Activated CD8-positive, alpha-beta memory T cell treated with anti-CD3 and anti-CD28 coated beads for 36 hours (primary cell): ENCODE results near the gene ZNF335. TPM values are rescaled to one million over a fixed set of nuclear protein-coding genes. Genes with fewer than 3 reads are reported as not detected.
"Not testable (repeated sequence)": the region's sequence is repeated elsewhere in the genome, so short reads cannot be mapped to it uniquely, and the experiment has no call there.

Experiments used
- CTCF ChIA-PET: fragments of 350-600 bp; sonication (Branson Sonifier 250); formaldehyde crosslinking; loops from one replicate; lab custom pipeline; 2021; ENCODE audit warnings: antibody characterized with exemption; lab: Charles Lee
- POLR2A ChIA-PET: fragments of 350-600 bp; sonication (Branson Sonifier 250); formaldehyde crosslinking; loops from one replicate; lab custom pipeline; 2021; ENCODE audit warnings: antibody characterized with exemption; lab: Charles Lee
- total RNA-seq, 2 experiments: library from RNA; stranded (reverse); gene quantifications; one replicate each; pipeline ENCODE4 v1.2.3, GENCODE V29; 2021

The ZNF335 gene
- total RNA-seq, 2 experiments from 2014 or later, result 30.3 to 30.4 TPM

- POLR2A ChIA-PET, result no interaction called here
- CTCF ChIA-PET, result interaction anchor here (1.3 to 2.8 kb wide), 2 partner anchors 16 to 20 kb away, joined by 4 to 9 read pairs; no protein-coding TSS in a partner anchor
These were observed 35.0 kb upstream of the ZNF335 start for GRCh38 chr20:46006964-46007363.

GRCh38 chr20:46006022-46006705, 34.2 kb upstream of the ZNF335 start:
- ChIA-PET POLR2A (no interaction called here), CTCF (interaction anchor here (1.3 to 3.7 kb wide), 3 partner anchors 8 to 20 kb away, joined by 4 to 24 read pairs (median 9); no protein-coding TSS in a partner anchor)

GRCh38 chr20:46004889-46005473, 33.0 kb upstream of the ZNF335 start:
- CTCF ChIA-PET, result interaction anchor here (1.6 to 3.7 kb wide), 3 partner anchors 9 to 19 kb away, joined by 6 to 24 read pairs (median 9); no protein-coding TSS in a partner anchor

GRCh38 chr20:46004187-46004586, 32.2 kb upstream of the ZNF335 start:
- POLR2A ChIA-PET, result no interaction called here
- CTCF ChIA-PET, result interaction anchor here (0.8 to 3.7 kb wide), 4 partner anchors 10 to 19 kb away, joined by 3 to 24 read pairs (median 8); no protein-coding TSS in a partner anchor

More at GRCh38 chr20:46004889-46005473, 33.0 kb upstream of the ZNF335 start:
- POLR2A ChIA-PET, result interaction anchor here (0.5 kb wide), 1 partner anchor 70 kb away, joined by 3 read pairs; no protein-coding TSS in a partner anchor

- CTCF ChIA-PET, result interaction anchor here (1.1 to 4.7 kb wide), 3 partner anchors 12 to 32 kb away, joined by 3 to 31 read pairs (median 8); no protein-coding TSS in a partner anchor
- POLR2A ChIA-PET, result no interaction called here
These were observed 30.0 kb upstream of the ZNF335 start for GRCh38 chr20:46002008-46002407.

- POLR2A ChIA-PET, result no interaction called here
- CTCF ChIA-PET, result interaction anchor here (0.8 to 4.7 kb wide), 4 partner anchors 13 to 31 kb away, joined by 3 to 31 read pairs (median 6); no protein-coding TSS in a partner anchor
These were observed 29.5 kb upstream of the ZNF335 start for GRCh38 chr20:46001498-46001897.

- ChIA-PET CTCF (interaction anchor here (0.8 to 4.7 kb wide), 4 partner anchors 13 to 30 kb away, joined by 3 to 31 read pairs (median 6); no protein-coding TSS in a partner anchor), POLR2A (no interaction called here)
These were observed 28.4 kb upstream of the ZNF335 start for GRCh38 chr20:46000262-46000996.

GRCh38 chr20:45999557-46000261, 27.7 kb upstream of the ZNF335 start:
- ChIA-PET CTCF (interaction anchor here (1.1 to 4.7 kb wide), 3 partner anchors 13 to 30 kb away, joined by 5 to 31 read pairs (median 8); no protein-coding TSS in a partner anchor), POLR2A (no interaction called here)

- CTCF ChIA-PET, result interaction anchor here (1.1 to 4.7 kb wide), 2 partner anchors 12 to 15 kb away, joined by 5 to 31 read pairs; no protein-coding TSS in a partner anchor
- POLR2A ChIA-PET, result no interaction called here
These were observed 26.8 kb upstream of the ZNF335 start for GRCh38 chr20:45998761-45999160.

- ChIA-PET POLR2A (no interaction called here), CTCF (interaction anchor here (4.7 kb wide), 1 partner anchor 16 kb away, joined by 31 read pairs; no protein-coding TSS in a partner anchor)
These were observed 26.3 kb upstream of the ZNF335 start for GRCh38 chr20:45998337-45998736.

GRCh38 chr20:45997187-45997586, 25.2 kb upstream of the ZNF335 start:
- CTCF ChIA-PET, result interaction anchor here (1.4 to 1.9 kb wide), 2 partner anchors 10 to 16 kb away, joined by 5 to 7 read pairs; no protein-coding TSS in a partner anchor
- POLR2A ChIA-PET, result no interaction called here

GRCh38 chr20:45995495-45996097, 23.6 kb upstream of the ZNF335 start:
- CTCF ChIA-PET, result interaction anchor here (1.9 kb wide), 1 partner anchor 8 kb away, joined by 7 read pairs; no protein-coding TSS in a partner anchor
- POLR2A ChIA-PET, result not testable (repeated sequence)

GRCh38 chr20:45994761-45995493, 22.9 kb upstream of the ZNF335 start:
- CTCF ChIA-PET, result no interaction called here

GRCh38 chr20:45993197-45993951, 21.4 kb upstream of the ZNF335 start:
- CTCF ChIA-PET, result no interaction called here
- POLR2A ChIA-PET, result no interaction called here

More at GRCh38 chr20:45994761-45995493, 22.9 kb upstream of the ZNF335 start:
- POLR2A ChIA-PET, result no interaction called here

- ChIA-PET POLR2A (no interaction called here), CTCF (no interaction called here)
These were observed 19.6 kb upstream of the ZNF335 start for GRCh38 chr20:45991616-45992015.

- POLR2A ChIA-PET, result not testable (repeated sequence)
These were observed 16.8 kb upstream of the ZNF335 start for GRCh38 chr20:45988830-45989229.

More at GRCh38 chr20:45988830-45989229, 16.8 kb upstream of the ZNF335 start:
- CTCF ChIA-PET, result interaction anchor here (1.2 to 2.7 kb wide), 2 partner anchors 24 to 190 kb away, joined by 3 to 45 read pairs; no protein-coding TSS in a partner anchor
